GM10847 (cell line): ENCODE measurements around the gene SUPT3H.

Experiments used
- POLR2A ChIP-seq: IDR thresholded peaks from 2 replicates; pipeline ENCODE4 v1.6.1; 2011; ENCODE audit not compliant: insufficient read length; ENCODE audit errors: extremely low read depth

The SUPT3H gene

DNA sequence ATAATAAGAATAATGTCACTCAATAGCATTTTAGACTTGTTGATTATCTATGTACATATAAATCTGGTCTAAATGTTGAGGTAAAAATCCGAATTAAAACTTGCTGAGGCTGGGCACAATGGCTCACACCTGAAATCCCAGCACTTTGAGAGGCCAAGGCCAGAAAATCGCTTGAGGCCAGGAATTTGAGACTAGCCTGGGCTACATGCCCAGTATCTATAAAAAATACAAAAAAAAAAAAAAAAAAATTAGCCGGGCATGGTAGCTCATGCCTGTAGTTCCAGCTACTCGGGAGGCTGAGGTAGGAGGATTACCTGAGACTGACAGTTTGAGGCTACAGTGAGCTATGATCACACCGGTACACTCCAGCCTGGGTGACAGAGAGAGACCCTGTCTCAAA, 34.2 kb upstream of the SUPT3H start:
- no peak for TF ChIP-seq POLR2A

DNA sequence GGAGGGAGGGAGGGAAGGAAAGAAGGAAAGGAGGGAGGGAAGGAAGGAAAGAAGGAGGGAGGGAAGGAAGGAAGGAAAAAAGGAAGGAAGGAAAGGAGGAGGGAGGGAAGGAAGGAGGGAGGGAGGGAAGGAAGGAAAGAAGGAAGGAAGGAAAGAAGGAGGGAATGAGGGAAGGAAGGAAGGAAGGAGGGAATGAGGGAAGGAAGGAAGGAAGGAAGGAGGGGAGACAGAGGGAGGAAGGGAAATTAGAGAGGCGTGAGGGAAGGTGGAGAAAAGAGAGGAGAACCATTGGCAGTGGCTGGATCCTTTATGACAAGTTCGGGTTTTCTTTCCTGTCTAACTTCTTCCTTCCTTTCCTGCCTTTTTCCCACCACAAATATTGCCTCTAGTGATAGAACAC, 22.3 kb upstream of the SUPT3H start:
- TF ChIP-seq POLR2A: no peak

DNA sequence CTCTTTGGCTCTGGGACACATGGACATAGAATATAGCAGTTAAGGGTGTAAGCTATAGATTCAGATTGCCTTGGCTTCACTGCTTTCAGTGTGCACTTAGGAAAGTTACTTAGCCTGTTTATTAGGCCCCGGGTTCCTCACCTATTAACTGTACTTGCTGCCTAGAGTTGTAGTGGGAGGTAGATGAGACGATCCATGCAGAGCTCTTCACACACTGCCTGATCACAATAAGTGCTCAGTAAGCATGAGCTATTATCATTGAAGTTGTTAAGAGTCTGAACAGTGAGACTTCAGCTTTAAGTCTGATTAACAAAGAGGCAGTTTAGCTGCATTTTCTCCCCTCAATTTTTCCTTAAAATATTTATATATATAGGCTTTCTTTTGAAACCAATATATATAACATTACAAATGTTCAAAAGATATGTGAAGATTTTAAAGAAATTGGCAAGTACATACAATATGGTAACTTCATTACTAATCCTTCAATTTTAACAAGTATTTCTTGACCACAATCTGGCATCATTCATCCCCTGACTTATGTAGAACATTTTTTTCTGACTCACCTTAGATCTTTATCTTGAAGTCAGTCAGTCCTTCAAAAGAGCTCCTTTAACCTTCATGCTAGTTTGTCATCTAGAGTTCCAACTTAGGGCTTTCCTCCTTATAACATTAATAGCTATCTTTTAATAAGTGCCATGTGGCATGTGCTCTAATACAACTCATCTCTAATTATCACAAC, 20.5 kb upstream of the SUPT3H start:
- no peak for TF ChIP-seq POLR2A

DNA sequence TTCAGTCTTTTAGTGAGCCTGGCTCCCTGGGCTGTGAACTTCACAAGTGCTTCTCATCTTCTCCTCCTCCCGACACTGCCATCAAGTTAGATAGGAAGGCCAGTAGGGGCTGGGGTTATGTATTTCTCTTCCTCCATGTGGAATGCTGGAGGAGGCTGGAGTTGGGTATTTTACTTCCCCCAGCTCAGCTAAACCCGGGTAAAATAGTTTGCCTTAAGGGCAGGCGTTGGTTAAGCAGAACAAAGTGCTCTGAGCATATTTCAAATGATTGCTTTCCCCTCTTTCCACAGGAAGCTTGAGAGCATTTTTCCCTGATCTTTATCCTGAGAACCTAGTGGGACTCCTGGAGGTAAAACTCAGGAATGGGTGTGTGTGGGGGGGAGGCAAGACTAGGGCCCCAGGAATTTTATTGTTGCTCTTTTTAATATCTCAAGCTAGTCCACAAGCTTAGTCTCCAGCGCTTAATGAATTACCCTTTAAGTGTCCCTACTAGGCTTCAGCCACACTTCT, 16.9 kb upstream of the SUPT3H start:
- no peak for TF ChIP-seq POLR2A

DNA sequence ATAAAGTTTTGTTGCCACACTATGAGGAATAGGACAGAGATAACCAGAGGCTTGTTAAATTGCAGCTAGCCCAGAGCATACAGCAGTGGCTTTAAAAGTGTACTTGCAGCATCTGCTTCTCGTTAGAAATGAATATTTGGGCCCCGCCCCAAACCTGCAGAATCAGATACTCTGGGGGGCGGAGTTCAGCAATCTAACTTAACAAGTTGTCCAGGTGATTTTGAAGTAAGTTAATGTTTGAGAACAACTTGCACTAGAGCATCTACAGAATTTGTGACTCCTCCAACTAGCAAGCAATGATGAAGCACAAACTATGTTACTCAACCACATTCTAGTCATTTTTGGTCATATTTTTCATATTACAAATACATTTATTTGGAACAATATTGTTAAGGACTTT, 10.6 kb upstream of the SUPT3H start:
- no peak for TF ChIP-seq POLR2A

DNA sequence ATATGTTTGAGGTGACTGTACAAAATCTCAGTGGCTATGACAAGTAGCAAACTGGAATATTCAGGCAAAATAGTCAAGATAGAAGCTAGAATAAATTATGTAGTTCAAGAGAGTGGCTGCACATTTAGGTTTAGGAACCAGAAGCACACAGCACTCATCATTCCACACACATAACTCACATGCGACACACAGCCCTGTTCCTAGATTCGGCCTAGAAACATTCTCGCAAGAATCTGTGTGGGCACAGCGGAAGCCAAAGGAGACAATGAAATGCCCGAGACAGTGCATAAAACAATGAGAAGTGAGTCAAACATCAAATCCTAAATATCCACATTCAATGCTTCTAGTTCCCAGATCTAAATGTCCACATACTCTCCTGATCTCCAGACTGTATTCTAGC, 9.5 kb upstream of the SUPT3H start:
- no peak for TF ChIP-seq POLR2A

DNA sequence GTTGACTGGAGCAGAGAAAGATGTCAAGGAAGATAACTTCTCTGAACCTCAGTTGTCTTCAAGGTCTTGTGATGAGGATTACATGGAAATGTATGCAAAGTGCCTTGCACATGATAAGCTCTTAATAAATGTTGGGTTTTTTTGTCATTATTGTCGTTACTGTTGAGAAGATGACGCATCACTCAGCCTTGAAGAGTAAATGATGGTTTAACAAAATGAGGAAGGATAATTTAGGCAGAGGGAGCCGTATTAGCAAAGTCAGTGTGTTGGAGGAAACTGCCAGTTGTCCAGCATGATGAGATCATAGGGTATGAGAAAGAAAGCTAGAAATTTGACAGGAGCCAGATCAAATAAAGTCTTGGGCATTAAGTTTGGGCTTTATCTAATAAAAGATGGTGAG, 8.8 kb upstream of the SUPT3H start:
- TF ChIP-seq POLR2A: no peak

DNA sequence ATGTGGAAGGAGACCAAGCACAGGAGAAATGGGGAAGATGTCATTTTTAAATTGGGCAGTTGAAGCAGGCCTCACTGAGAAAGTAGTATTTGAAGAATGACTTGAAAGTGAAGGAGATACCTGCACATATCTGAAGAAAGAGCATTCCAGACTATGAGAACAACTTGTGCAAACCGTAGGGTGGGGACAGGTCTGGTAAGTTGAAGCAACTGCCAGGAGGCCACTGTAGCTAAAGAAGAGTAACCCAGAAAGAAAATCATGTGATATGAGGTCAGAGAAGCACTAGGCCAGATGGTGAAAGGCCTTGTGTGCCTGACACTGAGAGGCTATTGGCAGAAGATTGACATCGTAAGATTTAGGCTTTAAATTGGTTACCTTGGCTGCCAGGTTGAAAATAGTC, 4.7 kb upstream of the SUPT3H start:
- TF ChIP-seq POLR2A: no peak

DNA sequence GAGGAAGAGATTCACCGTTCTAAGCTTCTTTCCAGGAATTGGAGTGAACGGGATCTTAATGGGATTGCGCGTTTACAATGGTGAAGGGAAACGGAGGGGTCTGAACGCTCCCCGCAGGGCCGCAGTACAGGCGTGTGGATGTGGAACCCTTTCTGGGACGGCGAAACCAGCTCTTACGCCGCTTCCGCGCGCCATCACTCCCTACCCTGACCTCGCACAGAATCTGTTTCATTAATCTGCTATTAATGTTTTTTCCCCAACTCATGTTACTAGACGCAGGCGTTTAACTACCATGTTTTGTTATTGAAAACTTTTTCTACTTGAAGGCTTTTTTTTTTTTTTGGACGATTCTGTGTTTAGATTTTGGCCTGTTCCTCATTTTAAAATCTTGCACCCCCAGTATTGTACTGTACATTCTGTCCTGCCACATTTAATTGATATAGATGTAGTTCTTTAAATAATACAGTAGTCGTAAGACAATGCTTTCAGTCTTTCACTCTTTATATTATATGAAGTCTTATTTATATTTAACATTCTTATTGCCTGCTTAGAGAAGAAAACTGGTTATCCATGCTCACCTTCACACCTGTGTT, 696 bp upstream of the SUPT3H start:
- TF ChIP-seq POLR2A: no peak

DNA sequence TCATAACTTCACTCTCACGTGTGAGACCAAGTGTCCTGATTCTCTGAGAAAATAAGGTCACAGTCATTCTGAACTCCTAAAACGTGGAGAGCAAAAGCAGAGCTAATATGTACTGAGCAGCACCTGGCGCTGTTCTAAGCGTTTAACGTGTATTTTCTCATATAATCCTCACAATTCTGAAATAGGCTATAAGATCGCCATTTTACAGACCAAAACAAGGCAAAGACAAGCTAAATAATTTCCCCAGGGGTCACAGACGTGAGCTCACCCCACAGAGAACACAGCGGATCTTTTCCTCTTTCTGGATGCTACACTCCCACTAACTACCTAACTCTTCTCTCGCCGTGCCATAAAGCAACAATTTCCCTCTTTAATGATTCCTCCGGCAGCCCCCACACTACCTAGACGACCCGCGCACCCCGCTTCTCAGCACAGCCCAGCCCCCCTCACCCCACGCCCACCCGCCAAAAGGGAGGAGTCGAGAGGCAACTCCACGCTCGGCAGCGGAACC, 636 bp downstream of the SUPT3H start:
- TF ChIP-seq POLR2A: no peak

DNA sequence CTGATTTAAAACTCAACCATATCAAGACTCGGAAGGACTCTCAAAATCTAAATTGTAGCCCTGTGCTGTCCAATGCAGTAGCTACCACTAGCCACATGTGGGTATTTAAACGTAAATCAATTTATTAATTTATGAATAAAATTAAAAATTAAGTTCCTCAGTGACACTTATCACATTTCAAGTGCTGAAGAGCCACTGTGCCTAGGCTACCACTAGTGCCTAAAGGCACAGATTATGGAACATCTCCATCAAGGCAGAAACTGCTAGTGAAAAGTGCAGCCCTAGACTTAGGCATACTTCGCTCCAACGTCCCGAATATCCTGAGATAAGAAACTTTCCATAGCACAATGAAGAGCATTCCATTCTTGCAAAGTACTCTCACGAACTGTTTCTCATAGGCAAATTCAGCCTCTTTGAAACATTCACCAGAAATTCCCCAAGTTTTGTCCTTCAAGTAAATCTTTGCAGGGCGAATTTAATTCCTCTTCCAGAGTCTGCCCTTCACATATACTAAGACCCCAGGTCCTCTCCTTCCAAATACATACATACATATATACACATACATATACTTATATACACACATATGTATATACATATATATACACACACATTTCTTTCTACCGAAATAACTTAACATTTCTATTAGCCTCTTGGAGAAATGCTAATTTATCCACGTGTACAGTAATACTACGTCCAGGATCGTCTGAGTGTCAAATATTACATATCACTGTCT, 1.3 kb downstream of the SUPT3H start:
- TF ChIP-seq POLR2A: no peak

DNA sequence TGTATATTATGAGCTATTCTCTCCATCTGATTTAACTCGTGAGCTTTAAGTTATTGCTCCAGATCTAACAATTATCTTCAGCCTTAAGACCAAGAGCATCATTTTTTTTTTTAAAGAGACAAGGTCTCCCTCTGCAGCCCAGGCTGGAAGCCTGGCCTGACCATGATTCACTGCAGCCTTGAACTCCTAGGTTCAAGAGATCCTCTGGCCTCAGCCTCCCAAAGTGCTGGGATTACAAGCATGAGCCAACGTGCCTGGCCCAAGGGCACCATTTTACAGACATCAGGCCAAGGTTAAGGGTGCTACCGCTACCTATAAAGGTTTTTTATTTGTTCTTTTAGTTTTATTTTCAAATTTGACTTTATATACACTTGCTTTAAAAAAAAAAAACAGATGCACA, 2.3 kb downstream of the SUPT3H start:
- no peak for TF ChIP-seq POLR2A

DNA sequence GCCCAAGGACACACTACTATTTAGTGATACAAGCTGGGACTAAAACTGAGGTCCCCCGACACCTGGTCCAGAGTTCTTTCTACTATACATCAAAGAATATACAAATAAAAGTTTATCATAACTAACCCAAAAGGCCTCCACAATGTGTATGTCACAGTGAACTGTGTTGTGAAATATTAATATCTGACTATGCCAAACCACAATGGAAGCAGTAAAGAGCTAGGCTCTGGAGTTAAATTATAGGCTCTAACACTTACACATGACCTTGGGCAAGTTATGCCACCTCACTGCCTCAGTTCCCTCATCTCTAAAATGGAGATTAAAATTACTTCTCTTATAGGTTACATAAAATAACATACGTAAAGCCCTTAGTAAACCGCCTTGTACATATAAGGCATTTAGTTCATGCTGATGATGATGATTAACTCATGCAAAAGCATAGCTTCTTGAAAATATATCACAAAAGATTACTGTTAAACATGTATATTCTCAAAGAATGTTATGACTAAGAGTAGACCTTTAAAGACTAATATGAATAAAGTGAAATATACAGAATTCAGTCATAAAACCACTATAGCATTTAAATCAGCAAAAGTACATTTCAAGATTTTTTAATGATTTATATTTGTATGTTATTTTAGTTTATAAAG, 5.7 kb downstream of the SUPT3H start:
- no peak for TF ChIP-seq POLR2A

DNA sequence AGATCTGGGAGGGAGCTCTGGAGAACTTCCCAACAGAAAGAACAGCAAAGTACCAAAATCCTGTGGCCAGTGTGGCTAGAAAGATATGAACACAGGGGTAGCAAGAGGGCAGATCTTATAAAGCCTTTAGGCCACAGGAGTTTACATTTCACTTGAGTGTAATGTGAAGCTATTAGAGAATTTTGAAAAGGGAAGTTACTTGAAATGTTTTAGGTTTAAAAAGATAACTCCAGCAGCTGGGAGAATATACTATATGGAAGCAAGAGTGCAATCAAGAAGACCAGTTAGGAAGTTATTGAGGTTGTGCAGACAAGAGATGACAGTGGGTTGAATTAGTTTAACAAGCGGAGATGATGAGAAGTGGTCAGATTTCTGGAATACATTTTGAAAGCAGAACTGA, 7.9 kb downstream of the SUPT3H start:
- TF ChIP-seq POLR2A: no peak

DNA sequence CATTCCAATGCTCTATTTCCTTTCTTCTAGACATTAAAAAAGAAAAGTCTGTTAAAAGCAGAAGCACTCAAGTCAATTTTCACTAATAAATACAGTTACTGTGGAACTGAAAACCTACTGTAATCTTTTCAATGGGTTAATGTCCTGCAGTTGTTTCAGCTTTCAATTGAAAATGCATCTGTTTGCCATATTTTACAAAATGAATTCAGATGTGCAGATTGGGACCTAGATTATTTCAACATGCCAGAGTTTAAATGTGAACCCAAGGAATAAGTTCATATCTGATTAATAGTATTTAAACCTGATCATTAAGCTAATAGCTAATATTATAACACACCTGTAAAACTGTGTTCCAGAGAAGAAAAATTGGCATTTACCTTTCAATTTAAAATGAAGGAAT, 9.7 kb downstream of the SUPT3H start:
- no peak for TF ChIP-seq POLR2A

DNA sequence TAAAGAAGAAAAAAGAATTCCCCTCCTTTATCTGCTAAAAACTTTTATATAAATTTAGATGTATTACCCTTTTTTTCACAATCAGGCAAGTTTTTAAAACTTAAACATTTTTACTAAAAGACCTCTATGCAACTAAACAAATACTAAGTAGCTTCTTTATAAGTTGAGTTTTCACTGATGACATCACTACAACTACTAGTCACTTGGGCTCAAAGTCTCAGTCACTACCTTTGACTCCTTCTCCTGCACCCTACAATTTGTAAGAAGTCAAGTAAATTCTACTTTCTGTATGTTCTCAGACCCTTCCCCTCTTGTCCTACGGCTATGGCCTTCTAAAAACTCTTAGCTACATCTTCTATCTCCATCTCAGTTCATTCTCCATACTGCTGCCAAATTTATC, 11.2 kb downstream of the SUPT3H start:
- no peak for TF ChIP-seq POLR2A

DNA sequence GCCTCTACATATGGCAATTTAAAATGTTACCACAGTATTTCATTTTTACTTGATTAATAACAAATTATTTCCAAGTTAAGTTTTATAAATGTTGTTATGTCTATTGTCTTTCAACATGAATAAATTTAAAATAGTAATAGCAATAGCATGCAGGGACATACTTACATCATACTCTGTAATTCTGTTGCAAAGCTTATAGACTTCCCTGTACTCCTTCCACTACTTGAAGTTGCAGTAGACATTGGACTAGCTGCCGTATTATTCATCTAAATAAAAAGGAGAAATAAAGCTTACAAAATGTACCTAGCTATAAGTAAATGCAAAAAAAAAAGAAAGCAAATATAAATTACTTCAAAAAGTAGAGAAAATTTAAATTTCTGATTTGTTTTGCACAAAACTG, 12.7 kb downstream of the SUPT3H start:
- TF ChIP-seq POLR2A: no peak
